ENCODE measurements around the gene PNPLA7.

PNPLA7 gene

GRCh38 chr9:137433349-137433915 is 116.8 kb downstream of the PNPLA7 start:
- no peaks in the 10 kb centered on the region for H3K36me3 ChIP-seq
- peaks cover 11% of the 10 kb centered on the region for H3K27me3 ChIP-seq
- no peak for TF ChIP-seq CTCF (IDR thresholded peaks at IDR 0.05)
- no peak overlapping the region for H3K4me3 ChIP-seq (ENCODE audit: low read depth in 1 of 2, low read length in 1 of 2)
- no peaks in the 10 kb centered on the region for H3K4me1 ChIP-seq (ENCODE audit: control insufficient read depth in 1 of 2, insufficient read depth in 1 of 2, low read depth in 1 of 2, low read length in 1 of 2)
- H3K27ac ChIP-seq = no peak overlapping the region
- no peaks in the 10 kb centered on the region for H3K9me3 ChIP-seq

GRCh38 chr9:137432687-137433348 is 117.4 kb downstream of the PNPLA7 start:
- H3K27ac ChIP-seq = no peak overlapping the region
- no peaks in the 10 kb centered on the region for H3K36me3 ChIP-seq
- H3K27me3 ChIP-seq = peaks cover 11% of the 10 kb centered on the region
- H3K4me3 ChIP-seq (ENCODE audit: low read depth in 1 of 2, low read length in 1 of 2) = no peak overlapping the region
- no peaks in the 10 kb centered on the region for H3K4me1 ChIP-seq (ENCODE audit: control insufficient read depth in 1 of 2, insufficient read depth in 1 of 2, low read depth in 1 of 2, low read length in 1 of 2)
- TF ChIP-seq CTCF (IDR thresholded peaks at IDR 0.05) = no peak
- no peaks in the 10 kb centered on the region for H3K9me3 ChIP-seq

GRCh38 chr9:137431416-137431931 is 118.7 kb downstream of the PNPLA7 start:
- no peaks in the 10 kb centered on the region for H3K9me3 ChIP-seq
- H3K4me1 ChIP-seq (ENCODE audit: control insufficient read depth in 1 of 2, insufficient read depth in 1 of 2, low read depth in 1 of 2, low read length in 1 of 2) = no peaks in the 10 kb centered on the region
- H3K36me3 ChIP-seq = no peaks in the 10 kb centered on the region
- peaks cover 11% of the 10 kb centered on the region for H3K27me3 ChIP-seq
- no peak overlapping the region for H3K4me3 ChIP-seq (ENCODE audit: low read depth in 1 of 2, low read length in 1 of 2)
- no peak overlapping the region for H3K27ac ChIP-seq
- TF ChIP-seq CTCF (IDR thresholded peaks at IDR 0.05) = no peak

- no peak overlapping the region for H3K27ac ChIP-seq
- H3K4me1 ChIP-seq (ENCODE audit: control insufficient read depth in 1 of 2, insufficient read depth in 1 of 2, low read depth in 1 of 2, low read length in 1 of 2) = no peaks in the 10 kb centered on the region
- no peaks in the 10 kb centered on the region for H3K36me3 ChIP-seq
- H3K4me3 ChIP-seq (ENCODE audit: low read depth in 1 of 2, low read length in 1 of 2) = no peak overlapping the region
- TF ChIP-seq CTCF (IDR thresholded peaks at IDR 0.05) = no peak
- H3K9me3 ChIP-seq = no peaks in the 10 kb centered on the region
- H3K27me3 ChIP-seq = peaks cover 11% of the 10 kb centered on the region
These were observed 119.3 kb downstream of the PNPLA7 start for GRCh38 chr9:137430723-137431415.

GRCh38 chr9:137429974-137430722 is 120.1 kb downstream of the PNPLA7 start:
- Histone ChIP-seq H3K4me1 (ENCODE audit: control insufficient read depth in 1 of 2, insufficient read depth in 1 of 2, low read depth in 1 of 2, low read length in 1 of 2) (no peaks in the 10 kb centered on the region), H3K27ac (no peak overlapping the region), H3K4me3 (ENCODE audit: low read depth in 1 of 2, low read length in 1 of 2) (no peak overlapping the region), H3K9me3 (no peaks in the 10 kb centered on the region), H3K27me3 (peaks cover 8% of the 10 kb centered on the region), H3K36me3 (no peaks in the 10 kb centered on the region)
- TF ChIP-seq CTCF (IDR thresholded peaks at IDR 0.05) = no peak
